ENCODE results near the gene SIT1.
"Not testable (repeated sequence)": the region's sequence is repeated elsewhere in the genome, so short reads cannot be mapped to it uniquely, and the experiment has no call there.

Gene SIT1

GRCh38 chr9:35660966-35661415, 10.3 kb upstream of the SIT1 start:
- no peak for DNase-seq (ENCODE audit: low read depth in 2 of 2)

- DNase-seq (ENCODE audit: low read depth in 2 of 2) = no peak
These were observed 8.6 kb upstream of the SIT1 start for GRCh38 chr9:35659340-35659739.

GRCh38 chr9:35658968-35659220, 8.2 kb upstream of the SIT1 start:
- DNase-seq (ENCODE audit: low read depth in 2 of 2) = no peak

DNA sequence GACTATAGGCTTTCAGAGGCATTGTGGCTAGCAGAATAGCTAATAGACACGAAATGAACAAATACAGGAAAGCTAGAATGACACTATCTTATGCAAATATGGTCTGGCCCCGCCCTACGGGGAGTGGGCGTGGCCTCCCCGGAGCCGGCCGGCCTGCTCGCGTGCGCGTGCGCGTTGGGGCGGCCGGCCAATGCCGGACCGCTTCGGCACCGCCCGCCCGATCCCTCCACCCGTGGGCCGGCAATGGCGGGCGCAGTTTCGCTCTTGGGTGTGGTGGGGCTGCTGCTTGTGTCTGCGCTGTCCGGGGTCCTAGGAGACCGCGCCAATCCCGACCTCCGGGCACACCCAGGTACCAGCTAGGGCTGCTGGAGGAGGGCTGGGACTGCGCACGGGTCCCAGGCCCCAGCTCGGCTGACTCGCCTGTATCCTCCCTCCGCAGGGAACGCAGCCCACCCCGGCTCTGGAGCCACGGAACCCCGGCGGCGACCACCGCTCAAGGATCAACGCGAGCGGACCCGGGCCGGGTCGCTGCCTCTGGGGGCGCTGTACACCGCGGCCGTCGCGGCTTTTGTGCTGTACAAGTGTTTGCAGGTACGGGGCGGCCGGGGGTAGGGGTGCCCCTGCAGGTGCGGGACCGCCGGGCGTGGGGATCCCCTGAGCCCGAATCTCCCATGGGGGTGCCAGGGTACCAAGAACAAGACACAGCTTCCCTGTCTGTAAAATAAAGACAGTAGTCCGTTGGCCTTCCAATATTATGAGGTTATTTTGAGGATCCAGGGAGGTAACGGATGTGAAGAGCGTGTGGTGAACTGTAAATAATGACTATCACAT, 7.6 kb upstream of the SIT1 start, which contains the start of gene CCDC107:
Gene CCDC107 (plus strand): TSS at position 156 of the 831 bp plus-strand sequence. CDS start 88 bp downstream, at position 244.
- peak; percentile 67 to 68 for DNase-seq (ENCODE audit: low read depth in 2 of 2)

DNA sequence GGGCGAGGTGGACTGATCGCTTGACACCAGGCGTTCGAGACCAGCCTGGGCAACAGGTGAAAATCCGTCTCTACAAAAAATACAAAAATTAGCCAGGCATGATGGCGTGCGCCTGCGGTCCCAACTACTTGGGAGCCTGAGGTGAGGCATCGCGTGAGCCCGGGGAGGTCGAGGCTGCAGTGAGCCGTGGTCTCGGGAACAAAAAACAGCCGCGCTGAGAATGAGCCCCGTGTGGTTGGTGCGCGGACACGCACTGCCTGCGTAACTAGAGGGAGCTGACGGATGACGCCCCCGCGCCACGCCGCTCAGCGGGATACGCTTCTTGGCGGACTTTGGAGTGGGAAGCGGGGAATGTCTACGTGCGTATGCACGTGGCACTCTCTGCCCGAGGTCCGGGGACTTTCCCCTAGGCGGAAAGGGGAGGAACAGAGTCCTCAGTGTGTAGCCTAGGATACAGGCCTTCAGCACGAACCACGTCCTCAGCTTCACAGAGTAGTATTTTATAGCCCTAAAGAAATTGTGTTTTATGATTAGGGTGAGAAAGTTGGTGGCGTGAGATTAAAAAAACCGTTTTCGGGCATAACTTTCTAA, 6.9 kb upstream of the SIT1 start, which contains the start of gene RMRP:
Gene RMRP (minus strand): TSS at position 474 of the 591 bp plus-strand sequence.
- peak; percentile 59 to 64 for DNase-seq (ENCODE audit: low read depth in 2 of 2)

- no peak for DNase-seq (ENCODE audit: low read depth in 2 of 2)
These were observed 6.3 kb upstream of the SIT1 start for GRCh38 chr9:35656831-35657545.

DNA sequence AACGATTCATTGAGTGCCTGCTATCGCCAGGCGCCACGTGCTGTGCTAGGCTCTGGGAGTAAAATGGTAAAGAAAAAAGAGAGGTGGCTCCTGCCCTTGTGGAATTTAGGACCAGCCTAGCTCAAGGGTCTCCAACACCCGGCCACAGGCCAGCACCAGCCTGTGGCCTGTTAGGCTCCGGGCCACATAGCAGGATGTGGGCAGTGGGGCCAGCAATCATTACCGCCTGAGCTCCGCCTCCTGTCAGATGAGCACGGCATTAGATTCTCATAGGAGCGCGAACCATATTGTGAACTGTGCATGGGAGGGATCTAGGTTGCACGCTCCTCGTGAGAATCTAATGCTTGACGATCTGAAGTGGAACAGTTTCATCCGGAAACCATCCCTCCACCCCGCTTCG, 5.6 kb upstream of the SIT1 start:
- no peak for DNase-seq (ENCODE audit: low read depth in 2 of 2)

DNA sequence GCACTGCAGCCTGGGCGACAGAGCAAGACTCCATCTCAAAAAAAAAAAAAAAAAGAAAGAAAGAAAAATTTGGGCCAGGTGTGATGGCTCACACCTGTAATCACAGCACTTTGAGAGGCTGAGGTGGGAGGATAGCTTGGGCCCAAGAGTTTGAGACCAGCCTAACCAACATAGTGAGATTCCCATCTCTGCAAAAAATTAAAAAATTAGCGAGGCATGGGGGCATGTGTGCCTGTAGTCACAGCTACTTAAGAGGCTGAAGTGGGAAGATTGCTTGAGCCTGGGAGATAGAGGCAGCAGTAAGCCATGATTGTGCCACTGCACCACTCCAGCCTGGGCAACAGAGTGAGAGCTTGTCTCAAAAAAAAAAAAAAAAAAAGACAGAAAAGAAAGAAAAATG, 2.9 kb upstream of the SIT1 start:
- DNase-seq (ENCODE audit: low read depth in 2 of 2) = no peak

DNA sequence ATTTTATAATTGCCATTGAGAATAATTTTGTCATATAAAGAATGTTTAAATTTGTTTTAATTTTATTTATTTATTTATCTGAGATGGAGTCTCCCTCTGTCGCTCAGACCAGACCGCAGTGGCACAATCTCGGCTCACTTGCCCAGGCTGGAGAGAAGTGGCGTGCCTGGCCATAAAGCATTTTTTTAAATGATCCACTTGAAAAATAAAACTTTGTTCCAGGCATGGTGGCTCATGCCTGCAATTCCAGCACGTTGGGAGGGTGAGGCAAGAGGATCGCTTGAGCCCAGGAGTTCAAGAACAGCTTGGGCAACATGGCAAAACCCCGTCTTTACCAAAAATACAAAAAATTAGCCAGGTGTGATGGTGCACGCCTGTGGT, 2.1 kb upstream of the SIT1 start:
- no peak for DNase-seq (ENCODE audit: low read depth in 2 of 2)

GRCh38 chr9:35651956-35652828, 1.5 kb upstream of the SIT1 start:
- DNase-seq (ENCODE audit: low read depth in 2 of 2) = no peak

- no peak for DNase-seq (ENCODE audit: low read depth in 2 of 2)
These were observed 1.0 kb downstream of the SIT1 start for GRCh38 chr9:35649431-35650340.

GRCh38 chr9:35646533-35647265, 4.0 kb downstream of the SIT1 start:
- peak; percentile 83 for DNase-seq (ENCODE audit: low read depth in 2 of 2)

GRCh38 chr9:35646153-35646532, 4.6 kb downstream of the SIT1 start:
- no peak for DNase-seq (ENCODE audit: low read depth in 2 of 2)

DNA sequence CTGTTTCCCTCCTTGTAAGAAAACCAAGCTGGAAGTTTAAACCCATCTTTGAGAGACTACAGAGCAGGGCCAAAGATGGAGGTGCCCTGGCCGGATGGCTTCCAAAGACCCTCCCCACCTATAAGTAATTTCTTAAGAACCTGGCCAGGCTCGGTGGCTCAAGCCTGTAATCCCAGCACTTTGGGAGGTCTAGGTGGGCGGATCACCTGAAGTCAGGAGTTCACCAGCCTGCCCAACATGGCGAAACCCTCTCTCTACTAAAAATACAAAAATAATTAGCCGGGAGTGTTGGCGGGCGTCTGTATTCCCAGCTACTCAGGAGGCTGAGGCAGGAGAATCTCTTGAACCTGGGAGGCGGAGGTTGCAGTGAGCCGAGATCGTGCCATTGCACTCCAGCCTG, 5.0 kb downstream of the SIT1 start:
- not testable (repeated sequence) for DNase-seq (ENCODE audit: low read depth in 2 of 2)

DNA sequence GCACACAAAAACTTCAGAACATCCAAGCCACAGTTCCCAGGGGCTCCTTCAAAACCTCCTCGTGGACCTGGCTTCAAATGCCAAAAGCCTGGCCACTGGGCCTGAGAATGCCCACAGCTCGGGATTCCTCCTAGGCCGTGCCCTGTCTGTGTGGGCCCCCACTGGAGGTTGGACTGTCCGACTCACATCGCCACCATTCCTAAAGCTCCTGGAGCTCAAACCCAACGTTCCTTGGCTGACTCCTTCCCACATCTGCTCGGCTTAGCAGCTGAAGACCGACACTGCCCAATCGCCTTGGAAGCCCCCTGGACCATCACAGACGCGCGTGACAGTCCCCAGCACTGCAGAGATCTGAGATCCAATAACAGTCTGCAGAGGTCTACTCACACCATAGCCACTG, 7.7 kb downstream of the SIT1 start:
- no peak for DNase-seq (ENCODE audit: low read depth in 2 of 2)

DNA sequence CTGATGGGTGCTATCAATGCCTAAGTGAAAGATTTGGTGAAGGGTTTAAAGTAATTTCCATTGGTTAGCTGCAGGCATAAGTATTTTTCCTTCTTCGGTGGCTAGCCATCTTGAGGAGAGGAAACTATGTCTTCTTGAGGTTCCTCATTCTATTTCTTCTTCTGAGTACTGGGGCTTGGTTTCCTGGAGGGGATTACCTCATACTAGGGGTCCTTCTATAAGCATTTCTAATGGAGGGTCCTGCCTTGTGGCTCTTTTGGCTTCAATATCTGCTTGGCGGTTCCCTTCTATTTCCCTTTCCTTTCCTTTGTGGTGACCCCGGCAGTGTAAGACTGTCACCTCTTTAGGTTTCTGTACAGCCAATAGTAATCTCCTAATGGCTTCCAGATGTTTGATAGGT, 9.3 kb downstream of the SIT1 start:
- not testable (repeated sequence) for DNase-seq (ENCODE audit: low read depth in 2 of 2)

- not testable (repeated sequence) for DNase-seq (ENCODE audit: low read depth in 2 of 2)
These were observed 10.3 kb downstream of the SIT1 start for GRCh38 chr9:35640431-35640830.

DNA sequence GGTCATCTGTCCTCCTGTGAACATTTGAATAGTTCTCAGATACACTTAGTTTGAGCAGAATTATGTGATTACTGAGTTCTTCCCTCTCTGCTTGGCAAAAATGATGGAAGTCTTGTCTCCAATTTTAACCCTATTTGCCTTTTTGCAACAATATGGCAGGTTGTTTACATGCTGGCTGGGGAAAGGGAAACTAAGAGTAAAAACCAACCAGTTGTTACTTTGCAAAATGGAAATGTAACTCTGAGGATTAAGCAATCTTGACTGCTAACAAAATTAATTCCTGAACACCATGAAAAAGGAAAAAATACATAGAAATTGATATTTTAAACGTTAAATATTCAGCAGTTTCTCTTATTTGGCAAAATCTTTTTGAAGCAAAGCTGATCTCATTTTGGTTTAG, 11.1 kb downstream of the SIT1 start:
- DNase-seq (ENCODE audit: low read depth in 2 of 2) = no peak

- DNase-seq (ENCODE audit: low read depth in 2 of 2) = not testable (repeated sequence)
These were observed 11.5 kb downstream of the SIT1 start for GRCh38 chr9:35639225-35639624.

GRCh38 chr9:35638751-35639150, 12.0 kb downstream of the SIT1 start:
- DNase-seq (ENCODE audit: low read depth in 2 of 2) = not testable (repeated sequence)

Data from stimulated activated CD8-positive, alpha-beta memory T cell treated with anti-CD3 and anti-CD28 coated beads, Interleukin-7, amount 100 ng/mL, for 1 hour (primary cell).